Endothelial cell of umbilical vein (primary cell): ENCODE data around the gene TLN1. TPM values are rescaled to one million over a fixed set of nuclear protein-coding genes. Genes with fewer than 3 reads are reported as not detected.

Experiments
- BruUV-seq: library from RNA; stranded (reverse); fragments of 400-500 nt; replicated peaks from 2 replicates; lab custom pipeline; 2021; lab: Mats Ljungman, UMichigan
- CTCF ChIA-PET: fragments of 300-600, 350-600 bp; sonication (Branson Sonifier 250); formaldehyde crosslinking; loops from one replicate; lab custom pipeline; 2021; ENCODE audit warnings: antibody characterized with exemption, inconsistent platforms; lab: Charles Lee
- POLR2A ChIA-PET: fragments of 300-600, 350-600 bp; sonication (Branson Sonifier 250); formaldehyde crosslinking; loops from one replicate; lab custom pipeline; 2021; ENCODE audit warnings: antibody characterized with exemption, inconsistent platforms; lab: Charles Lee
- DNase-seq: peaks from one replicate; pipeline ENCODE4 v3.0.0-alpha.2; 2011; ENCODE audit warnings: low read depth, low spot score
- FAIRE-seq: peaks from 2 replicates; lab custom pipeline; 2011; peaks lifted over from hg19 to GRCh38; lab: Jason Lieb, UNC
- H2AFZ ChIP-seq: 2 replicates; pipeline ENCODE4 v1.6.0; 2012; ENCODE audit warnings: low read depth, low read length, control low read depth, inconsistent platforms
- H3K27ac ChIP-seq: 2 replicates; pipeline ENCODE4 v1.5.1; 2011; ENCODE audit warnings: low read depth, mild to moderate bottlenecking, control low read depth, low read length, moderate library complexity; ENCODE audit not compliant: insufficient read depth
- H3K27me3 ChIP-seq, 2 experiments: 2 replicates each; pipeline versions ENCODE4 v1.6.0 to v1.6.1; 2011; ENCODE audit warnings: low read length in 2 of 2, mixed read lengths in 1 of 2; ENCODE audit not compliant: control insufficient read depth in 2 of 2, insufficient read depth in 2 of 2
- H3K36me3 ChIP-seq, 2 experiments: 2 replicates in 1 of 2; 3 replicates in 1 of 2; pipeline ENCODE4 v1.5.1; 2011; ENCODE audit warnings: low read length in 2 of 2, mild to moderate bottlenecking in 1 of 2, moderate library complexity in 1 of 2; ENCODE audit not compliant: control insufficient read depth in 2 of 2, insufficient read depth in 2 of 2; ENCODE audit errors: extremely low read depth in 1 of 2
- H3K4me1 ChIP-seq: 3 replicates; pipeline ENCODE4 v1.5.1; 2011; ENCODE audit warnings: mild to moderate bottlenecking, low read length; ENCODE audit not compliant: control insufficient read depth, insufficient read depth; ENCODE audit errors: extremely low read depth
- H3K4me2 ChIP-seq: 2 replicates; pipeline ENCODE4 v1.6.1; 2011; ENCODE audit warnings: low read length, control low read depth, mixed read lengths; ENCODE audit not compliant: insufficient read depth
- H3K4me3 ChIP-seq, 3 experiments: fragments of 200-600 bp in 1 of 3; sonication (generic), shearing (Covaris generic) in 1 of 3; replicated peaks in 1 of 3; 2 replicates each; pipeline ENCODE4 v1.5.1; 2011 to 2016; ENCODE audit warnings: control low read depth in 3 of 3, low read length in 3 of 3, mild to moderate bottlenecking in 2 of 3, inconsistent platforms in 1 of 3, low read depth in 1 of 3, moderate library complexity in 1 of 3; ENCODE audit not compliant: insufficient read depth in 1 of 3
- H3K79me2 ChIP-seq: 2 replicates; pipeline ENCODE4 v1.6.0; 2012; ENCODE audit warnings: low read length, inconsistent platforms; ENCODE audit not compliant: control insufficient read depth, insufficient read depth
- H3K9ac ChIP-seq: replicated peaks from 2 replicates; pipeline ENCODE3; 2011; ENCODE audit warnings: low read length, control low read depth; ENCODE audit not compliant: insufficient read depth; ENCODE audit errors: extremely low read depth
- H3K9me1 ChIP-seq: replicated peaks from 3 replicates; pipeline ENCODE4 v1.6.0; 2011; ENCODE audit warnings: mild to moderate bottlenecking, low read length; ENCODE audit not compliant: control insufficient read depth, insufficient read depth; ENCODE audit errors: extremely low read depth
- H3K9me3 ChIP-seq: replicated peaks from 2 replicates; pipeline ENCODE4 v1.5.1; 2012; ENCODE audit warnings: low read length, inconsistent platforms; ENCODE audit not compliant: control insufficient read depth, insufficient read depth
- H4K20me1 ChIP-seq: replicated peaks from 2 replicates; pipeline ENCODE3; 2011; ENCODE audit warnings: mild to moderate bottlenecking, low read length; ENCODE audit not compliant: control insufficient read depth, insufficient read depth; ENCODE audit errors: extremely low read depth
- CTCF ChIP-seq, 2 donors: IDR thresholded peaks; 1 replicate in 1 of 2; 2 replicates in 1 of 2; pipeline ENCODE4 v1.5.1; 2011; ENCODE audit warnings: low read length in 2 of 2, mild to moderate bottlenecking in 2 of 2, moderate library complexity in 2 of 2, control low read depth in 1 of 2, inconsistent platforms in 1 of 2, low read depth in 1 of 2; ENCODE audit not compliant: insufficient read depth in 1 of 2; ENCODE audit errors: extremely low read depth in 1 of 2
- EZH2 ChIP-seq: IDR thresholded peaks from 2 replicates; pipeline ENCODE4 v1.6.1; 2012; ENCODE audit warnings: borderline replicate concordance, low read depth, mild to moderate bottlenecking, moderate library complexity, low read length, inconsistent platforms; ENCODE audit not compliant: severe bottlenecking
- FOS ChIP-seq: IDR thresholded peaks from 2 replicates; pipeline ENCODE4 v1.6.1; 2011; ENCODE audit warnings: mild to moderate bottlenecking, low read length, moderate library complexity, borderline replicate concordance; ENCODE audit not compliant: insufficient read depth
- GATA2 ChIP-seq: IDR thresholded peaks from 2 replicates; pipeline ENCODE4 v1.7.0; 2011; ENCODE audit warnings: low read depth, mild to moderate bottlenecking, moderate library complexity, mixed read lengths, low read length; ENCODE audit not compliant: insufficient read length, insufficient read depth
- JUN ChIP-seq: IDR thresholded peaks from 2 replicates; pipeline ENCODE4 v1.6.1; 2011; ENCODE audit warnings: borderline replicate concordance, low read depth; ENCODE audit not compliant: insufficient read length, insufficient read depth
- MAX ChIP-seq: IDR thresholded peaks from 2 replicates; pipeline ENCODE4 v1.6.1; 2011; ENCODE audit not compliant: insufficient read depth, insufficient read length
- MYC ChIP-seq: IDR thresholded peaks from one replicate; pipeline ENCODE4 v1.6.1; 2011; ENCODE audit warnings: mild to moderate bottlenecking, low read depth, low read length
- POLR2A ChIP-seq: IDR thresholded peaks from 2 replicates; pipeline ENCODE4 v1.6.1; 2012; ENCODE audit warnings: low read depth, mild to moderate bottlenecking, control low read depth, low read length
- POLR2AphosphoS5 ChIP-seq: IDR thresholded peaks from 2 replicates; pipeline ENCODE4 v1.6.1; 2012; ENCODE audit warnings: low read depth, mild to moderate bottlenecking, control low read depth, low read length, moderate library complexity; ENCODE audit not compliant: insufficient read depth
- dilution Hi-C: fragments of 300-500 bp; cut with MboI; formaldehyde crosslinking; loops from one replicate; pipeline ENCODE4 v1.15.0; 2019; ENCODE audit warnings: low sequenced_read_pairs; ENCODE audit not compliant: extremely low pct_ligation_motif_present
- intact Hi-C: fragments of 100-400 bp; cut with micrococcal nuclease; formaldehyde crosslinking; loops from one replicate; pipeline ENCODE4 v1.10.0; 2022
- polyA plus RNA-seq, 4 experiments: library from polyadenylated mRNA; depleted of rRNA in 3 of 4; stranded (reverse) in 3 of 4; unstranded in 1 of 4; fragments of >200 nt; gene quantifications; 2 replicates each; pipeline versions ENCODE4 v1.2.1 to v1.2.3, GENCODE V29; 2011 to 2012; ENCODE audit warnings: missing spikeins in 1 of 4
- total RNA-seq: library from RNA; stranded (reverse); gene quantifications from 2 replicates; pipeline ENCODE4 v1.2.3, GENCODE V29; 2021

TLN1 gene
- total and polyA plus RNA-seq, 2 donors (not counting 3 experiments of a cell fraction or from before 2014, with no cell fraction given), result 120 to 450 TPM

DNA sequence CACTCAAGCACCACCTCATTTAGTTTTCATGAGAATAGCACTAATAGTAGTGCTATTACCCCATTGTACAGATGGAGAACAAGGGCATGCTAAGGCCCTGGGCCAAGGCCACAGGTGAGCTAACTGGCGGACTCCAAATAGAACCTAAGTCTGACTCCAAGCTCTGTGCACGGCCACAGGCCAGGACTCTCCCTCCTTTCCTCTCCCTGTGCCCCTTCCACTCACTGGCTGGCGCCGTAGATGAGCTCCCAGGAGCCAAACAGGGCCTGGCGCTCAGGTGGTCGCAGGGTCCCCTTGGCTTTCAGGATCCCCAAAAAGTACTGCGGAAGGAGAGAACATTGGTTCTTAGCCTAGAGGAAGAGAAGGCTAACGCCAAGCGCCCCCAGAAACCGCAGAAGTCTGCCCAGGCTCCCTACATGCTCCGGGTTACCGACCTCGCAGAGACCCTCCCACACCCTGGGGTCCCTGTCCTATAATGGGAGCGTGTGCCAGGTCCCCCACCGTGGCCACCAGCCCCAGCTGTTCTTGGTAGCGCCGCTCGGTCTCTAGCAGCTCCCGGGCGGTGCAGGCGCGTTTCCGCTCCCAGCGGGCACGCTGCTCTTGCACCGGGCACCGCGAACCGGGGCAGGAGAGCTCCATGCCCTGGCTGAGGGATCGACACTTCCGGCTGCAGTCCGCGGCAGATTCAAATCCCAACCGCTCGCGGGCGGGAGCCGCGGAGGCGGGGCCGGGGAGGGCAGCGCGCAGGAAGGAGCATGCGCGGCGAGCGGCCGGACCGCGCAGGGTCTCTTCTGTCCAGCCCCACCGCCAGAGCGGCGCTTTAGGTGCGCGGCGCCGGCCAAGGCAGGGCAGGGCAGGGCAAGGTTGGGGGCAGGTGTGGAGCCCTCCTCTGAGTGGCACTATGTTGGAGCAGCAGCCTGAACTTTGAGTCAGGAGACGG lies 67.2 kb downstream of the TLN1 start, which contains the start of gene ARHGEF39:
Gene ARHGEF39 (minus strand): TSS at position 665 of the 940 bp plus-strand sequence. CDS start 26 bp downstream, at position 639.
- BruUV-seq, result TSS peak; percentile 25
- DNase-seq (peak; percentile 81), FAIRE-seq (peak; percentile 94)
- Histone ChIP-seq H3K9ac (peak within 1 kb of the TSS; percentile 24), H3K27ac (no peak within 1 kb of the TSS), H3K9me3 (no peaks in the 10 kb centered on the region), H3K36me3 (peaks cover 0 to 8% of the 10 kb centered on the region in 2 experiments), H3K79me2 (no peaks in the 10 kb centered on the region), H3K9me1 (no peaks in the 10 kb centered on the region), H3K4me1 (peaks cover 18% of the 10 kb centered on the region), H2AFZ (peak within 1 kb of the TSS; percentile 86), H3K4me2 (peak within 1 kb of the TSS; percentile 84), H3K27me3 (no peaks in the 10 kb centered on the region), H4K20me1 (no peaks in the 10 kb centered on the region), H3K4me3 (peak within 1 kb of the TSS; percentile 31 to 67 (median 43))
- TF ChIP-seq GATA2, result no peak
- TF ChIP-seq CTCF (IDR thresholded peaks at IDR 0.05; ENCODE audit: extremely low read depth in 1 of 2, insufficient read depth in 1 of 2, low read depth in 1 of 2, low read length in 2 of 2), result peak; percentile 21 to 40
- no peak for TF ChIP-seq EZH2
- TF ChIP-seq FOS, result no peak
- peak; percentile 79 for TF ChIP-seq POLR2AphosphoS5
- TF ChIP-seq MYC, result no peak
- TF ChIP-seq POLR2A, result peak; percentile 24
- TF ChIP-seq JUN, result no peak
- TF ChIP-seq MAX, result peak; percentile 42
- ChIA-PET CTCF (interaction anchor here (1.1 to 10.0 kb wide), 6 partner anchors 10 to 66 kb away, joined by 3 to 227 read pairs (median 6); partner anchors contain the start of gene TPM2), POLR2A (interaction anchor here (1.1 to 1.5 kb wide), 2 partner anchors 25 to 26 kb away, joined by 3 to 5 read pairs; partner anchors contain the start of gene TPM2)
- intact Hi-C loops (no loop called here), dilution Hi-C loops (no loop called here)
